Astrocyte of the cerebellum (primary cell): ENCODE results near the gene FAM124A.

Source experiments
- DNase-seq: peaks from one replicate; pipeline ENCODE4 v3.0.0-alpha.2; 2011; ENCODE audit warnings: low read depth
- H3K4me3 ChIP-seq: 2 replicates; pipeline ENCODE4 v1.5.1; 2011; ENCODE audit warnings: mild to moderate bottlenecking, low read depth, low read length, moderate library complexity
- in situ Hi-C: cut with HindIII; loops from 2 replicates; pipeline ENCODE4 v1.10.0; 2017; ENCODE audit warnings: low sequenced_read_pairs
- TF ChIP-seq, protein P1 (sequence below): IDR thresholded peaks from 2 replicates; pipeline ENCODE4 v1.5.1; 2012; ENCODE audit warnings: low read length, low read depth, moderate library complexity, mild to moderate bottlenecking; ENCODE audit errors: missing control alignments

The FAM124A gene

DNA sequence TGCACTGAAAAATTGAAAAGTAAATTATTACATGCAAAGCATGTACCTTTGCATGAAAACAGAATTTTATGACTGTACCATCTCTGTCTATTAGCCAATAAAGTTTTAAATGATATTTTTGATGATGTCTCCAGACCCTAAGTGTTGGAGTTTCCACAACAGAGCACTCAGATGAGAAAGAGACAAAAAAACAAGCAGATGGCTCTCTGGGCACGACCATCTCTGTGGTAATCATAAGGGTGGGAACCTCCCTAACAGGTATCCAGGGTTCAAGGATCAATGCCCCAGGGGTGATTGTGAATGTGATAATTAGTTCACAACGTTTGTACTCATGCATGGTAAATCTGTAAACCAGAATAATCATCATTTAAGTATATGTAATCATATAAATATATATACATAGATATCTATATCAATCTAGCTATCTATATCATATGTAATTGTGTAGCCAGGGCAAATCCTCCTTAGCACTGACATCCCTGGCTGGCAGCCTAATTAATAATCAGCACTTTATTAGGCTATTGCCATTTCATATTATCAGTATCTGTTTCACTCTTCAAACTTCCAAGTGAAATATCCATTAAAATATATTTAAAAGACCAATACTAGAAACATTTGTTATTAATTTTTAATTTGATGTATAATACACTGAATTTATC lies 41.2 kb upstream of the FAM124A start:
- in situ Hi-C loops: no loop called here
- H3K4me3 ChIP-seq: no peak overlapping the region
- DNase-seq: no peak
- TF ChIP-seq, protein P1, sequence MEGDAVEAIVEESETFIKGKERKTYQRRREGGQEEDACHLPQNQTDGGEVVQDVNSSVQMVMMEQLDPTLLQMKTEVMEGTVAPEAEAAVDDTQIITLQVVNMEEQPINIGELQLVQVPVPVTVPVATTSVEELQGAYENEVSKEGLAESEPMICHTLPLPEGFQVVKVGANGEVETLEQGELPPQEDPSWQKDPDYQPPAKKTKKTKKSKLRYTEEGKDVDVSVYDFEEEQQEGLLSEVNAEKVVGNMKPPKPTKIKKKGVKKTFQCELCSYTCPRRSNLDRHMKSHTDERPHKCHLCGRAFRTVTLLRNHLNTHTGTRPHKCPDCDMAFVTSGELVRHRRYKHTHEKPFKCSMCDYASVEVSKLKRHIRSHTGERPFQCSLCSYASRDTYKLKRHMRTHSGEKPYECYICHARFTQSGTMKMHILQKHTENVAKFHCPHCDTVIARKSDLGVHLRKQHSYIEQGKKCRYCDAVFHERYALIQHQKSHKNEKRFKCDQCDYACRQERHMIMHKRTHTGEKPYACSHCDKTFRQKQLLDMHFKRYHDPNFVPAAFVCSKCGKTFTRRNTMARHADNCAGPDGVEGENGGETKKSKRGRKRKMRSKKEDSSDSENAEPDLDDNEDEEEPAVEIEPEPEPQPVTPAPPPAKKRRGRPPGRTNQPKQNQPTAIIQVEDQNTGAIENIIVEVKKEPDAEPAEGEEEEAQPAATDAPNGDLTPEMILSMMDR: no peak

DNA sequence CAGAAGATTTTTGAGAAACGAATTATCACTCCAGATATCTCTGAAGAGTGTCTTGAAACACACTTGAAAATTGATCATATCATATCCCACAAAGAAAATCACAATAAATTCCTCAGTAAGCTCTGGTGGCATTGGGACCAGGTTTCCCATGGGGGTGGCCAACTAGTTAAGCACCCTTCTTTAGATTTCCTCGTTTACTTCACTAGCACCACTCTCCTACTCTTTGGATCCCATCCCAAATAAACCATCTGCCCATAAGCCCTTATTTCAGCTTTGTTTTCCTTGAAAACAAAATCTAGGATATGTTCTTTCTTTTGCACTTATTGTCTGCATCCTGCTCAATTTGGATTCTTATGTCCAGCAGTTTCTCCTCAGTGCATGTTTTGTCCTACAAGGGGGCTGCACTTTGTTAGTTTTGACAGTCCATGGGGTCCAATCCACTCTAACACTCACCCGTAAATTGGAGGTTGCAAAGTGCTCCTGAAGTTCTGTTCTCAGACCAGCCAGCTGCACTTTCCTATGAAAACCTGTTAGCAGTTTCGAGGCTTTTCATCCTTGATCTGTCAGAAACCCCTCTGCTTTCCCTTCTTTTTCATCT lies 40.3 kb upstream of the FAM124A start:
- no peak for DNase-seq
- no peak overlapping the region for H3K4me3 ChIP-seq
- in situ Hi-C loops: no loop called here
- TF ChIP-seq, protein P1: no peak

DNA sequence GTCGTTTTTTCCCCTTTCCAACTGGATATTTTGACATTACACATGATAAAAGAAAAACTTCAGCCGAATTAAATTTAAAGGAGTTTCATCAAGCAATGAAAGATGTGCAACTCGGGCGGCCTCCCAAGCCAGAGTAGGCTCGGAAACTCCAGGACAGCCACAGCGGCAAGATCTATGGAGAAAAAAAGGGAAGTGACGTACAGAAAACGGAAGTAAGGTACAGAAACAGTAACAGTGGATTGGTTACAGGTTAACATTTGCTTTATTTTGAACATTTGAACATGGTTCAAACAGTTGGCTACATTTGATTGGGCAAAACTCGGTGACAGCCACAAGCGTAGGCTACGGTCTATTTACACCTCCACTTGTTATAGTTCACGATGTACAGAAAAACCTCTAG lies 30.5 kb upstream of the FAM124A start:
- TF ChIP-seq, protein P1: no peak
- H3K4me3 ChIP-seq: no peak overlapping the region
- no peak for DNase-seq
- in situ Hi-C loops: no loop called here

DNA sequence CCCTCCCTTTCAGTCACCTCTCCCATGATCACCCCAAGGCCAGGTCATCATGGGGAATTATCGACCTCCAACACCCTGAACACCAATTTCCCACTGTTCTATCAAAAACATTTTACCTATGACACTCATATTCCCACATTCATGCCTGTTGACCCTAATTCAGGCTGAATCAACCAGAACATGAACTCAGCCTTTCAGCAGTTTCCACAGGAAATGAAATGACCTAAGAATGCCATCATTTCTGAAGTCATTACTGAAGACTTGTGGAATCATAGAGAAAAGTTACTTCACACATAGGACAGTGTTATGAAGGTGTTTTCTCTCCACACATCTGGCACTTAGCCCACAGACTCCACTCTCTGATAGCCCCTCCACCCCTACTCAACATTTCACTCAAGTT lies 29.9 kb upstream of the FAM124A start:
- no peak overlapping the region for H3K4me3 ChIP-seq
- no peak for DNase-seq
- TF ChIP-seq, protein P1: no peak
- in situ Hi-C loops: no loop called here

DNA sequence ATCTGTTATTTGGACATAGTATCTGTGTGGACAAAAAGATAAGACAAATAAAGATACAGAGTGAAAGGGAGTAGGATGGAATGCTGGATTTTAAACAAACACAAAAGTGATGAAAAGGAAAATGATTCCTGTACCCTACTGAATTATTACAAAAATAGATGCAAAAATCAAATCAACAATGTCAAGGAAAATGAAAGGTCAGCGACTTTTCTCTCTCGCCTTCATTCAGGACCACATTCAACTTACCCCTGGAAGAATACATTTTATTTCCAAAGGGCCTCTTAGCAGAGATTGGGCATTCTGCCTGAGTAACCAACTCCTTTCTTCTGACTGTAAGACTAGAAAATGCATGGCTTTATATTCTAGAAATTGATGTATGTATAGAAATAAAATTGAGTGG lies 28.8 kb upstream of the FAM124A start:
- DNase-seq: no peak
- in situ Hi-C loops: no loop called here

DNA sequence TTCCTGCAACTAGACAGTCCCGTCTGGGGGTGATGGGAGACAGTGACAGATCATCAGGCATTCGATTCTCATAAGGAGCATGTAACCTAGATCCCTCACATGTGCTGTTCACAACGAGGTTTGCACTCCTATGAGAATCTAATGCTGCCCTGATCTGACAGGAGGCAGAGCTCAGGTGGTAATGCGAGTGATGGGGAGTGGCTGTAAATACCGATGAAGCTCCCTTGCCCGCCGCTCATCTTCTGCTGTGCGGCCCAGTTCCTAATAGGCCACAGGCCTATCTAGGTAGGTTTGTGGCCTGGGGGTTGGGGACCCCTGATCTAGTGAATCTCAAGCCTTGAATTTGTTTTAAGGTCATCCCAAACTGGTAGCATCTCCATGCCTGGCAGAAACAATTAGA lies 27.3 kb upstream of the FAM124A start:
- in situ Hi-C loops: no loop called here
- TF ChIP-seq, protein P1: no peak
- DNase-seq: no peak
- no peak overlapping the region for H3K4me3 ChIP-seq

More for the DNA sequence above, 28.8 kb upstream of the FAM124A start:
- H3K4me3 ChIP-seq: no peak overlapping the region
- TF ChIP-seq, protein P1: no peak
